CD8-positive, alpha-beta memory T cell (primary cell): Measurements from ENCODE around the gene RNF31. TPM values are rescaled to one million over a fixed set of nuclear protein-coding genes. Genes with fewer than 3 reads are reported as not detected.
"Not testable (repeated sequence)": the region's sequence is repeated elsewhere in the genome, so short reads cannot be mapped to it uniquely, and the experiment has no call there.

Experiments used
- CTCF ChIA-PET: fragments of 350-600 bp; sonication (Branson Sonifier 250); formaldehyde crosslinking; loops from one replicate; lab custom pipeline; 2021; ENCODE audit warnings: antibody characterized with exemption; lab: Charles Lee
- POLR2A ChIA-PET: fragments of 350-600 bp; sonication (Branson Sonifier 250); formaldehyde crosslinking; loops from one replicate; lab custom pipeline; 2021; ENCODE audit warnings: antibody characterized with exemption; lab: Charles Lee
- DNase-seq, 5 donors: peaks; one replicate each; pipeline versions ENCODE4 v3.0.0 to v3.0.0-alpha.2; 2020 to 2022; ENCODE audit warnings: mixed read lengths in 1 of 5
- H3K27ac ChIP-seq: one replicate; pipeline ENCODE4 v1.7.0; 2013; ENCODE audit warnings: low read depth, mild to moderate bottlenecking, low read length, moderate library complexity
- H3K27me3 ChIP-seq: 2 replicates; pipeline ENCODE4 v1.7.0; 2013; ENCODE audit warnings: low read length, mild to moderate bottlenecking; ENCODE audit not compliant: insufficient read depth, poor library complexity, severe bottlenecking
- H3K36me3 ChIP-seq: 2 replicates; pipeline ENCODE4 v1.7.0; 2013; ENCODE audit warnings: mild to moderate bottlenecking, low read length, moderate library complexity; ENCODE audit not compliant: insufficient read depth
- H3K4me1 ChIP-seq: 2 replicates; pipeline ENCODE4 v1.7.0; 2013; ENCODE audit warnings: mild to moderate bottlenecking, low read length, moderate library complexity; ENCODE audit not compliant: insufficient read depth
- H3K4me3 ChIP-seq: 2 replicates; pipeline ENCODE4 v1.7.0; 2013; ENCODE audit warnings: mild to moderate bottlenecking, low read length
- H3K9me3 ChIP-seq: 2 replicates; pipeline ENCODE4 v1.7.0; 2013; ENCODE audit warnings: mild to moderate bottlenecking, low read length
- H3K27ac Mint-ChIP-seq, 8 donors: one replicate each; pipeline ENCODE4 v1.8.0; 2020 to 2021; ENCODE audit warnings: mixed read lengths in 8 of 8, mild to moderate bottlenecking in 6 of 8, inconsistent platforms in 3 of 8, moderate library complexity in 3 of 8
- H3K27me3 Mint-ChIP-seq, 2 donors: one replicate each; pipeline ENCODE4 v1.8.0; 2020 to 2021; ENCODE audit warnings: mixed read lengths in 2 of 2, mild to moderate bottlenecking in 1 of 2, moderate library complexity in 1 of 2
- H3K36me3 Mint-ChIP-seq, 3 donors: one replicate each; pipeline ENCODE4 v1.8.0; 2020 to 2021; ENCODE audit warnings: mixed read lengths in 3 of 3, inconsistent platforms in 1 of 3, mild to moderate bottlenecking in 1 of 3
- H3K4me1 Mint-ChIP-seq, 3 donors: one replicate each; pipeline ENCODE4 v1.8.0; 2020 to 2021; ENCODE audit warnings: mixed read lengths in 3 of 3, inconsistent platforms in 1 of 3, mild to moderate bottlenecking in 1 of 3
- H3K4me3 Mint-ChIP-seq, 7 donors: one replicate each; pipeline ENCODE4 v1.8.0; 2020 to 2021; ENCODE audit warnings: mixed read lengths in 7 of 7, mild to moderate bottlenecking in 6 of 7, moderate library complexity in 4 of 7, inconsistent platforms in 2 of 7
- H3K9me3 Mint-ChIP-seq, 5 donors: one replicate each; pipeline ENCODE4 v1.8.0; 2020 to 2022; ENCODE audit warnings: mixed read lengths in 5 of 5, mild to moderate bottlenecking in 3 of 5, moderate library complexity in 2 of 5, inconsistent platforms in 1 of 5
- polyA plus RNA-seq: library from polyadenylated mRNA; unstranded; fragments of 300-500 nt; fragmentation: Illumina TruSeq; gene quantifications from one replicate; pipeline ENCODE4 v1.2.3, GENCODE V29; 2021
- total RNA-seq, 2 experiments: library from RNA; stranded (reverse); gene quantifications; one replicate each; pipeline ENCODE4 v1.2.3, GENCODE V29; 2021

Gene RNF31
- total and polyA plus RNA-seq, 3 experiments from 2014 or later = 71.5 to 85.9 (median 85.9) TPM

GRCh38 chr14:24103451-24103850 lies 43.8 kb upstream of the RNF31 start:
- H3K9me3 Mint-ChIP-seq = no peaks in the 10 kb centered on the region
- no peak overlapping the region for H3K27ac ChIP-seq
- no peaks in the 10 kb centered on the region for H3K9me3 ChIP-seq
- H3K4me3 Mint-ChIP-seq = no peak overlapping the region
- peak overlapping the region in 1 of 8 donors; percentile 50 for H3K27ac Mint-ChIP-seq
- POLR2A ChIA-PET = no interaction called here
- CTCF ChIA-PET = interaction anchor here (0.9 to 11.6 kb wide), 2 partner anchors 10 to 52 kb away, joined by 3 to 185 read pairs; partner anchors contain the start of genes CARMIL3 and PCK2
- H3K4me1 ChIP-seq = peaks cover 1% of the 10 kb centered on the region
- no peaks in the 10 kb centered on the region for H3K27me3 Mint-ChIP-seq
- H3K27me3 ChIP-seq = no peaks in the 10 kb centered on the region
- H3K36me3 Mint-ChIP-seq = peaks cover 3 to 54% (median 13%) of the 10 kb centered on the region in 3 donors
- peaks cover under 1 to 4% (median 2%) of the 10 kb centered on the region in 3 donors for H3K4me1 Mint-ChIP-seq
- H3K4me3 ChIP-seq = no peak overlapping the region
- no peak for DNase-seq
- peaks cover 6% of the 10 kb centered on the region for H3K36me3 ChIP-seq

DNA sequence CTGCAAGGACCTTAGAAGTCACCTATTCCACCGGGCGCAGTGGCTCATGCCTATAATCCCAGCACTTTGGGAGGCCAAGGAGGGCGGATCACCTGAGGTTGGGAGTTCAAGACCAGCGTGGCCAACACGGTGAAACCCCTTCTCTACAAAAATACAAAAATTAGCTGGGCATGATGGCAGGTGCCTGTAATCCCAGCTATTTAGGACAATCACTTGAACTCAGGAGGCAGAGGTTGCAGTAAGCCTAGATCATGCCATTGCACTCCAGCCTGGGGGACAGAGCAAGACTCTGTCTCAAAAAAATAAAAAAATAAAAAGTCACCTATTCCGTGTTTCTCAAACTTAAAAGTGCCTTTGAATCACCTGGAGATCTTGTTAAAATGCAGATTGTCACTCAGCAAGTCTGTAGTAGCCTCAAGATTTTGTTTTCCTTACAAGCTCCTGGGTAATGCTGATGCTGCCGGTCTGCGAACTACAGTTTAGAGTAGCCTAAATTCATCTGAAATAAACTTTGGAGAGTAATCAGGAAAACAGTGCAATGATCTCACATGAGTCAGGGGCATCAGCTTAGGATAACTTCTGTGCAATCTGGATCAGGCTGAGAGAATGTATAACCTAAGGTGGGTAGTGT lies 41.6 kb upstream of the RNF31 start:
- CTCF ChIA-PET = interaction anchor here (1.3 to 11.6 kb wide), 3 partner anchors 12 to 55 kb away, joined by 4 to 185 read pairs (median 114); partner anchors contain the start of genes IRF9 and PCK2
- not testable (repeated sequence) for H3K27ac Mint-ChIP-seq
- peaks cover 3 to 34% (median 8%) of the 10 kb centered on the region in 3 donors for H3K36me3 Mint-ChIP-seq

DNA sequence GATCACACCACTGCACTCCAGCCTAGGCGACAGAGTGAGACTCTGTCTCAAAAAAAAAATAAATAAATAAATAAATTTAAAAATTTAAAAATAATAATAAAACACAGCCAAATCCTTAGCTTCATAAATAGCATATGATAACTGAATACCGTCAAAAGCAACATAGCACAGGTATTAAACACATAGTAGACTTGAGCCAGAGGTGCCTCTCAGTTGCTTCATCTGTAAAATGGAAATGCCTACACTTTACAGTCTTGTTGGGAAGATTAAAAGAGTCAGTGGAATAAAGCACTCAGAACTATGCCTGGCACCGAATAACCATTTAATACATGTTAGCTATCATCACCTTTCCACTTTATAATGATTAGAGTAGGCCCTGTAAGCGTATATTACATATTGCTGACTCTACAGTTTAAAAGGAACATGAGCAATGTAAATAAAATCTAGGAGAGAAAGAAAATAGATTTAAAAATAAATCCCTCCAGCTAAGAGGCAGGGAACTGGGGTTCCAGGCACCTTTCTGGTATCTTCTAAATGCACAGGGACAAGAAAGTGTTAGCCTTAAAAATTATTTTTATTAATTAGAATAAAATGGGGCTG lies 40.5 kb upstream of the RNF31 start:
- no peak overlapping the region for H3K4me3 ChIP-seq
- DNase-seq = no peak
- Mint-ChIP-seq H3K9me3 (no peaks in the 10 kb centered on the region), H3K4me1 (peaks cover 8 to 14% (median 9%) of the 10 kb centered on the region in 3 donors), H3K4me3 (no peak overlapping the region), H3K27ac (peak overlapping the region in 1 of 8 donors; percentile 26), H3K27me3 (no peaks in the 10 kb centered on the region), H3K36me3 (peaks cover 3 to 26% (median 5%) of the 10 kb centered on the region in 3 donors)
- H3K9me3 ChIP-seq = no peaks in the 10 kb centered on the region
- peaks cover 12% of the 10 kb centered on the region for H3K4me1 ChIP-seq
- H3K27ac ChIP-seq = no peak overlapping the region
- ChIA-PET CTCF (interaction anchor here (0.8 to 11.6 kb wide), 10 partner anchors 8 to 191 kb away, joined by 3 to 185 read pairs (median 4); partner anchors contain the start of genes DCAF11, IRF9, NRL and PCK2), POLR2A (no interaction called here)
- H3K36me3 ChIP-seq = peaks cover 6% of the 10 kb centered on the region
- H3K27me3 ChIP-seq = no peaks in the 10 kb centered on the region

More for the DNA sequence above, 41.6 kb upstream of the RNF31 start:
- DNase-seq, H3K27ac ChIP-seq, H3K4me3 ChIP-seq, H3K9me3 ChIP-seq, H3K36me3 ChIP-seq, H3K9me3 Mint-ChIP-seq, H3K27me3 ChIP-seq, H3K27me3 Mint-ChIP-seq, POLR2A ChIA-PET, H3K4me3 Mint-ChIP-seq: not testable (repeated sequence)
- H3K4me1 ChIP-seq = peaks cover 12% of the 10 kb centered on the region
- peaks cover 8 to 14% (median 9%) of the 10 kb centered on the region in 3 donors for H3K4me1 Mint-ChIP-seq

- Mint-ChIP-seq H3K27ac (peak overlapping the region; percentile 79 to 97 (median 94)), H3K4me3 (peak overlapping the region in 2 of 7 donors; percentile 4 to 56)
Observed at GRCh38 chr14:24108336-24108874, 38.9 kb upstream of the RNF31 start.

DNA sequence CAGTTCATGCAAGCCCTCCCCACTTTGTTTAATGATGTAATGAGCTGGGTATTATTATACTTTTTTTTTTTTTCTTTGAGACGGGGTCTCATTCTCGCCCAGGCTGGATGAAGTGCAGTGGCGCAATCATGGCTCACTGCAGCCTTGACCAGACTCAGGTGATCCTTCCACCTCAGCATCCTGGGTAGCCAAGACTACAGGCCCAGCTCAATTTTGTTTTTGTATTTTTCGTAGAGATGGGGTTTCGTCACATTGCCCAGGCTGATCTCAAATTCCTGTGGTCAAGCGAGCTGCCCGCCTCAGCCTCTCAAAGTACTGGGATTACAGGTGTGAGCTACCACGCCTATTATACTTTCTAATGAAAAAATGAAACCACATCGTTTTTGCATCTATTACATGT lies 37.2 kb upstream of the RNF31 start:
- Mint-ChIP-seq H3K36me3 (peaks cover 0 to 14% (median 0%) of the 10 kb centered on the region in 3 donors), H3K4me1 (peaks cover 12 to 18% (median 12%) of the 10 kb centered on the region in 3 donors), H3K9me3 (no peaks in the 10 kb centered on the region), H3K27me3 (peaks cover 0 to 5% of the 10 kb centered on the region in 2 donors), H3K27ac (peak overlapping the region in 3 of 8 donors; percentile 50 to 84 (median 69)), H3K4me3 (no peak overlapping the region)
- ChIA-PET CTCF (interaction anchor here (0.7 to 11.6 kb wide), 17 partner anchors 8 to 478 kb away, joined by 3 to 185 read pairs (median 6); partner anchors contain the start of genes CHMP4A, EMC9, IRF9 and PCK2), POLR2A (interaction anchor here (0.5 to 2.9 kb wide), 6 partner anchors 16 to 132 kb away, joined by 3 to 26 read pairs (median 6); partner anchors contain the start of genes EMC9, PCK2 and TINF2)
- DNase-seq = no peak
- Histone ChIP-seq H3K4me1 (peaks cover 16% of the 10 kb centered on the region), H3K9me3 (no peaks in the 10 kb centered on the region), H3K4me3 (no peak overlapping the region), H3K27ac (no peak overlapping the region), H3K36me3 (no peaks in the 10 kb centered on the region), H3K27me3 (no peaks in the 10 kb centered on the region)

More at GRCh38 chr14:24108336-24108874, 38.9 kb upstream of the RNF31 start:
- Mint-ChIP-seq H3K27me3 (no peaks in the 10 kb centered on the region), H3K4me1 (peaks cover 9 to 14% (median 10%) of the 10 kb centered on the region in 3 donors), H3K9me3 (no peaks in the 10 kb centered on the region), H3K36me3 (peaks cover 0 to 14% (median 2%) of the 10 kb centered on the region in 3 donors)
- Histone ChIP-seq H3K36me3 (peaks cover 6% of the 10 kb centered on the region), H3K27me3 (no peaks in the 10 kb centered on the region), H3K4me1 (peaks cover 15% of the 10 kb centered on the region), H3K4me3 (no peak overlapping the region), H3K9me3 (no peaks in the 10 kb centered on the region), H3K27ac (no peak overlapping the region)
- CTCF ChIA-PET = interaction anchor here (0.6 to 11.6 kb wide), 38 partner anchors 8 to 476 kb away, joined by 3 to 185 read pairs (median 6); partner anchors contain the start of genes CARMIL3, DHRS4L2, EMC9 and FITM1
- POLR2A ChIA-PET = interaction anchor here (0.7 to 2.9 kb wide), 7 partner anchors 14 to 1342 kb away, joined by 3 to 26 read pairs (median 5); partner anchors contain the start of genes PCK2 and PSME2
- no peak for DNase-seq

GRCh38 chr14:24110523-24110922 lies 36.8 kb upstream of the RNF31 start:
- Histone ChIP-seq H3K27me3 (no peaks in the 10 kb centered on the region), H3K4me1 (peaks cover 18% of the 10 kb centered on the region), H3K36me3 (no peaks in the 10 kb centered on the region), H3K27ac (no peak overlapping the region), H3K4me3 (no peak overlapping the region), H3K9me3 (no peaks in the 10 kb centered on the region)
- CTCF ChIA-PET = interaction anchor here (0.7 to 11.6 kb wide), 10 partner anchors 17 to 478 kb away, joined by 3 to 185 read pairs (median 21); partner anchors contain the start of genes EMC9, IRF9, PCK2 and PSME1
- peaks cover 16 to 23% (median 17%) of the 10 kb centered on the region in 3 donors for H3K4me1 Mint-ChIP-seq
- no peaks in the 10 kb centered on the region for H3K9me3 Mint-ChIP-seq
- H3K36me3 Mint-ChIP-seq = peaks cover 0 to 16% (median 0%) of the 10 kb centered on the region in 3 donors
- H3K27me3 Mint-ChIP-seq = peaks cover 0 to 5% of the 10 kb centered on the region in 2 donors
- peak overlapping the region in 1 of 7 donors; percentile 16 for H3K4me3 Mint-ChIP-seq
- DNase-seq = no peak
- POLR2A ChIA-PET = interaction anchor here (0.5 to 2.9 kb wide), 4 partner anchors 16 to 132 kb away, joined by 3 to 26 read pairs (median 4); partner anchors contain the start of genes PCK2, RNF31 and TINF2
- peak overlapping the region in 4 of 8 donors; percentile 48 to 84 (median 72) for H3K27ac Mint-ChIP-seq

- peak overlapping the region; percentile 98 to 100 (median 99) for H3K27ac Mint-ChIP-seq
- ChIA-PET CTCF (interaction anchor here (0.8 to 4.4 kb wide), 10 partner anchors 9 to 194 kb away, joined by 3 to 34 read pairs (median 7); partner anchors contain the start of genes CIDEB, IRF9, PSME1 and PSME2), POLR2A (interaction anchor here (1.8 to 4.6 kb wide), 11 partner anchors 20 to 158 kb away, joined by 6 to 58 read pairs (median 22); partner anchors contain the start of genes CHMP4A, EMC9, IRF9 and PCK2)
- peaks cover 35 to 44% (median 41%) of the 10 kb centered on the region in 3 donors for H3K4me1 Mint-ChIP-seq
- no peak for DNase-seq
- H3K27me3 ChIP-seq = no peaks in the 10 kb centered on the region
- peaks cover 0 to 5% of the 10 kb centered on the region in 2 donors for H3K27me3 Mint-ChIP-seq
- H3K36me3 Mint-ChIP-seq = peaks cover 0 to 40% (median 7%) of the 10 kb centered on the region in 3 donors
- H3K4me3 ChIP-seq = peak overlapping the region; percentile 99
- peaks cover 13% of the 10 kb centered on the region for H3K36me3 ChIP-seq
- H3K9me3 ChIP-seq = no peaks in the 10 kb centered on the region
- peak overlapping the region; percentile 96 to 100 (median 98) for H3K4me3 Mint-ChIP-seq
- H3K4me1 ChIP-seq = peaks cover 39% of the 10 kb centered on the region
- peak overlapping the region; percentile 98 for H3K27ac ChIP-seq
- H3K9me3 Mint-ChIP-seq = no peaks in the 10 kb centered on the region
Observed at GRCh38 chr14:24113379-24113800, 33.9 kb upstream of the RNF31 start.
